K562 (cell line): ENCODE measurements around the gene ST7. TPM values are rescaled to one million over a fixed set of nuclear protein-coding genes. Genes with fewer than 3 reads are reported as not detected.

Source experiments
- ATAC-seq: fragments of 200-7000 bp; cut with Tn5 transposase; 3 replicates; pipeline ENCODE4 v1.9.1; 2020; ENCODE audit warnings: moderate library complexity
- BruUV-seq: library from RNA; stranded (reverse); fragments of 400-500 nt; replicated peaks from 2 replicates; lab custom pipeline; 2021; lab: Mats Ljungman, UMichigan
- CTCF ChIA-PET: fragments of 300-600 bp; formaldehyde crosslinking; extraction: SDS; loops from one replicate; lab custom pipeline; 2021; ENCODE audit warnings: low intra/inter-chr PET ratio; lab: Yijun Ruan, JAX
- POLR2A ChIA-PET: fragments of 300-600, 350-650 bp; sonication (Branson Sonifier 250); formaldehyde crosslinking; extraction: SDS; loops from one replicate; lab custom pipeline; 2021; ENCODE audit warnings: antibody characterized with exemption, inconsistent platforms; lab: Yijun Ruan, JAX
- DNase-seq, 4 experiments: peaks; one replicate each; pipeline versions ENCODE4 v3.0.0 to v3.0.0-alpha.2; 2011 to 2018; ENCODE audit warnings: low spot score in 3 of 4, mixed read lengths in 3 of 4; ENCODE audit errors: extremely low read depth in 1 of 4
- FAIRE-seq: peaks from 2 replicates; lab custom pipeline; 2011; peaks lifted over from hg19 to GRCh38; lab: Jason Lieb, UNC
- H2AFZ ChIP-seq: 2 replicates; pipeline ENCODE4 v1.6.0; 2011; ENCODE audit warnings: low read depth, low read length, control low read depth, inconsistent platforms
- H3K27ac ChIP-seq: fragments of 200-600 bp; 3 replicates; pipeline ENCODE4 v1.8.0; 2011; ENCODE audit warnings: low read depth, mild to moderate bottlenecking, control low read depth, inconsistent platforms, low read length, moderate library complexity, mixed read lengths; ENCODE audit errors: extremely low read depth
- H3K27me3 ChIP-seq, 2 experiments: fragments of 300-600 bp in 1 of 2; 2 replicates in 1 of 2; 3 replicates in 1 of 2; pipeline versions ENCODE4 v1.6.0 to v1.8.0; 2011; ENCODE audit warnings: inconsistent platforms in 2 of 2, low read length in 2 of 2, mild to moderate bottlenecking in 1 of 2, mixed read lengths in 1 of 2, moderate library complexity in 1 of 2; ENCODE audit not compliant: control insufficient read depth in 2 of 2, insufficient read depth in 2 of 2
- H3K36me3 ChIP-seq: fragments of 300-600 bp; 3 replicates; pipeline ENCODE4 v1.8.0; 2011; ENCODE audit warnings: mild to moderate bottlenecking, low read length, inconsistent platforms; ENCODE audit not compliant: control insufficient read depth, insufficient read depth
- H3K4me1 ChIP-seq, 2 experiments: fragments of 200-600 bp in 1 of 2; replicated peaks in 1 of 2; 2 replicates in 1 of 2; 3 replicates in 1 of 2; pipeline versions ENCODE4 v1.5.1 to v1.8.0; 2011; ENCODE audit warnings: inconsistent platforms in 2 of 2, low read length in 2 of 2, mild to moderate bottlenecking in 1 of 2, mixed read lengths in 1 of 2, moderate library complexity in 1 of 2; ENCODE audit not compliant: control insufficient read depth in 2 of 2, insufficient read depth in 2 of 2
- H3K4me2 ChIP-seq: 2 replicates; pipeline ENCODE4 v1.6.1; 2011; ENCODE audit warnings: low read length, control low read depth, inconsistent platforms, mixed read lengths; ENCODE audit not compliant: insufficient read depth
- H3K4me3 ChIP-seq: fragments of 200-600 bp; sonication (generic), shearing (Covaris generic); 2 replicates; pipeline ENCODE4 v1.5.1; 2016; ENCODE audit warnings: control low read depth, inconsistent platforms
- H3K79me2 ChIP-seq: fragments of 200-600 bp; 3 replicates; pipeline ENCODE4 v1.8.0; 2011; ENCODE audit warnings: low read length, inconsistent platforms; ENCODE audit not compliant: control insufficient read depth, insufficient read depth
- H3K9ac ChIP-seq, 2 experiments: 2 replicates each; pipeline versions ENCODE4 v1.6.0 to v1.6.1; 2011; ENCODE audit warnings: low read depth in 2 of 2, low read length in 2 of 2, control low read depth in 1 of 2, inconsistent platforms in 1 of 2, mild to moderate bottlenecking in 1 of 2, mixed read lengths in 1 of 2; ENCODE audit not compliant: insufficient read depth in 1 of 2
- H3K9me1 ChIP-seq: one replicate; pipeline ENCODE4 v1.6.0; 2011; ENCODE audit warnings: inconsistent platforms, mild to moderate bottlenecking, low read length, moderate library complexity; ENCODE audit not compliant: control insufficient read depth, insufficient read depth
- H3K9me3 ChIP-seq: replicated peaks from 2 replicates; pipeline ENCODE4 v1.5.1; 2011; ENCODE audit warnings: low read depth, low read length, inconsistent platforms; ENCODE audit not compliant: control insufficient read depth, insufficient read depth
- H4K20me1 ChIP-seq: replicated peaks from 2 replicates; pipeline ENCODE4 v1.6.1; 2011; ENCODE audit warnings: low read length, inconsistent platforms, mixed read lengths; ENCODE audit not compliant: control insufficient read depth, insufficient read depth
- E4F1 ChIP-seq: fragments of 250-450 bp; sonication (Bioruptor Pico); IDR thresholded peaks from 2 replicates; pipeline ENCODE4 v1.5.0; 2021; ENCODE audit warnings: mild to moderate bottlenecking, borderline replicate concordance
- GTF2F1 ChIP-seq: IDR thresholded peaks from 2 replicates; pipeline ENCODE4 v1.6.1; 2011; ENCODE audit warnings: low read depth, low read length, improper control_type of control experiment
- NONO ChIP-seq, 2 experiments: fragments of 200-400 bp in 1 of 2; fragments of 450-650 bp in 1 of 2; formaldehyde crosslinking in 1 of 2; IDR thresholded peaks; 2 replicates each; pipeline ENCODE4 v1.6.1; 2017; ENCODE audit warnings: low read depth in 2 of 2, mild to moderate bottlenecking in 2 of 2, moderate library complexity in 2 of 2, low read length in 1 of 2
- PCBP1 ChIP-seq: fragments of 200-400 bp; formaldehyde crosslinking; IDR thresholded peaks from 2 replicates; pipeline ENCODE4 v1.6.1; 2018; ENCODE audit warnings: mild to moderate bottlenecking, low read depth, low read length; ENCODE audit not compliant: poor library complexity, severe bottlenecking
- RFX1 ChIP-seq: fragments of 450-650 bp; IDR thresholded peaks from 2 replicates; pipeline ENCODE4 v1.6.1; 2016; ENCODE audit warnings: mild to moderate bottlenecking, moderate library complexity
- SIRT6 ChIP-seq: IDR thresholded peaks from one replicate; pipeline ENCODE4 v1.6.1; 2012; ENCODE audit warnings: low read depth, mild to moderate bottlenecking, control low read depth, inconsistent platforms, low read length, moderate library complexity
- WGBS: fragments of 100-300 bp; shearing (Covaris generic); methylation state at CpG from one replicate; pipeline ENCODE4 v1.1.6; 2016; ENCODE audit warnings: low coverage, mixed read lengths; ENCODE audit not compliant: insufficient coverage; ENCODE audit errors: missing lambda C conversion rate; 5-methylcytosine and 5-hydroxymethylcytosine counted together
- in situ Hi-C: fragments of 300-500 bp; cut with MboI; formaldehyde crosslinking; loops from 4 replicates; pipeline ENCODE4 v1.15.0; 2018; ENCODE audit warnings: inconsistent platforms, mixed read lengths
- intact Hi-C: fragments of 100-400 bp; cut with micrococcal nuclease; formaldehyde crosslinking; loops from 2 replicates; pipeline ENCODE4 v1.14.2; 2022
- polyA plus RNA-seq, 8 experiments: library from polyadenylated mRNA; depleted of rRNA in 4 of 8; stranded (reverse) in 5 of 8; unstranded in 3 of 8; fragments of >200 nt; fragmentation: Nextera tagmentation in 2 of 8; fragmentation: Illumina TruSeq in 1 of 8; extraction: Ambion mirVana in 2 of 8; extraction: Trizol in 1 of 8; gene quantifications; 2 replicates each; pipeline versions ENCODE4 v1.2.1 to v1.2.3, GENCODE V29; 2011 to 2014; ENCODE audit warnings: inconsistent platforms in 1 of 8, missing spikeins in 1 of 8
- total RNA-seq, 7 experiments: library from RNA; depleted of rRNA in 6 of 7; stranded (reverse); fragments of >200 nt in 6 of 7; fragmentation: Illumina TruSeq in 2 of 7; extraction: Trizol in 2 of 7; gene quantifications; 2 replicates each; pipeline versions ENCODE4 v1.2.1 to v1.2.3, GENCODE V29; 2011 to 2021; ENCODE audit warnings: low replicate concordance in 1 of 7

The ST7 gene
- total and polyA plus RNA-seq, 9 of the 15 experiments (the other 6 are each of a cell fraction or from before 2014, with no cell fraction given), result 23.9 to 56.3 (median 36.9) TPM

- CTCF ChIA-PET, result no interaction called here
- no peaks in the 10 kb centered on the region for H3K9me1 ChIP-seq
- in situ Hi-C loops, result no loop called here
- no peak overlapping the region for H3K9ac ChIP-seq
- no TSS peak for BruUV-seq
- no peak overlapping the region for H2AFZ ChIP-seq
- H3K4me3 ChIP-seq, result no peak overlapping the region
- DNase-seq (no peak), ATAC-seq (no peak), FAIRE-seq (no peak)
- H3K36me3 ChIP-seq, result peaks cover 57% of the 10 kb centered on the region; the same call in 1 of the 3 replicates
- no peaks in the 10 kb centered on the region for H3K27me3 ChIP-seq
- H3K4me1 ChIP-seq, result no peaks in the 10 kb centered on the region; a peak in 2 of 5 replicates
- POLR2A ChIA-PET, result no interaction called here
- H3K27ac ChIP-seq, result no peak overlapping the region
- no peak overlapping the region for H3K4me2 ChIP-seq
- TF ChIP-seq RFX1, result peak; percentile 72
- TF ChIP-seq PCBP1, result no peak
- H3K79me2 ChIP-seq, result no peaks in the 10 kb centered on the region
- WGBS, result 52% methylated on average over 3 of the region's 3 CpGs
- H4K20me1 ChIP-seq, result no peaks in the 10 kb centered on the region; the same call in 1 of the 2 replicates
- intact Hi-C loops, result no loop called here
- H3K9me3 ChIP-seq, result no peaks in the 10 kb centered on the region
These were observed 196.4 kb downstream of the ST7 start for GRCh38 chr7:117149692-117150091.

GRCh38 chr7:117152213-117153007, 199.1 kb downstream of the ST7 start:
- CTCF ChIA-PET, result no interaction called here
- no TSS peak for BruUV-seq
- WGBS, result 90% methylated on average over 3 of the region's 3 CpGs
- TF ChIP-seq GTF2F1 (no peak), E4F1 (no peak), NONO (IDR thresholded peaks at IDR 0.05; ENCODE audit: low read depth in 2 of 2, low read length in 1 of 2) (no peak), SIRT6 (no peak)

More at GRCh38 chr7:117152213-117153007, 199.1 kb downstream of the ST7 start:
- Histone ChIP-seq H2AFZ (no peak overlapping the region), H4K20me1 (no peaks in the 10 kb centered on the region; the same call in 1 of the 2 replicates), H3K4me3 (no peak overlapping the region), H3K4me1 (no peaks in the 10 kb centered on the region; a peak in 2 of 5 replicates), H3K9ac (no peak overlapping the region), H3K9me1 (no peaks in the 10 kb centered on the region), H3K79me2 (no peaks in the 10 kb centered on the region), H3K36me3 (peaks cover 60% of the 10 kb centered on the region; the same call in 2 of the 3 replicates), H3K27ac (no peak overlapping the region), H3K27me3 (no peaks in the 10 kb centered on the region), H3K4me2 (no peak overlapping the region), H3K9me3 (no peaks in the 10 kb centered on the region)
- intact Hi-C loops, result no loop called here
- FAIRE-seq (peak; percentile 15), DNase-seq (no peak), ATAC-seq (no peak)
- in situ Hi-C loops, result no loop called here
- POLR2A ChIA-PET, result interaction anchor here (0.7 to 1.6 kb wide), 3 partner anchors 8 to 110 kb away, joined by 3 read pairs; no protein-coding TSS in a partner anchor
